HG03039 (cell line): ENCODE measurements around the gene KIAA0040.

Experiments used
- ATAC-seq: cut with Tn5 transposase; IDR thresholded peaks from one replicate; pipeline ENCODE4 v1.9.1; 2021; ENCODE audit warnings: mild to moderate bottlenecking, moderate library complexity; ENCODE audit not compliant: unreplicated experiment

Gene KIAA0040

DNA sequence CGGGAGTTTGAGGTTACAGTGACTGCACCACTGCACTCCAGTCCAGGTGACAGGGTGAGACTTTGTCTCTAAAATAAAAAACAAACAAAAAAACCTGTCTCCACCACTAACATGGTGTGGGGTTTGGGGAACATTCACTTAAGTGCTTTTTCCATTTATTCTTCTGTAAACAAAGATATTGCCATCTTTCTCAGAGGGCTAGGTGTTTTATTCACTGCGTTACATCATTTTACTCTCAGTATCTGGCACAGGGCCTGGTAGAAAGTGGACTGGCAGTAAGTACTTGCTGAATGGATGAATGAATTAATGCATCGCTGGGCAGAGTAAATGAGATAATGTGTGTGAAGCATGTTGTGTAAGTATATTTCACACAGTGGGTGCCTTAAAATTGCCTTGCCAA lies 20.1 kb downstream of the KIAA0040 start:
- ATAC-seq, result no peak

GRCh38 chr1:175171036-175171913 lies 21.3 kb downstream of the KIAA0040 start:
- no peak for ATAC-seq

DNA sequence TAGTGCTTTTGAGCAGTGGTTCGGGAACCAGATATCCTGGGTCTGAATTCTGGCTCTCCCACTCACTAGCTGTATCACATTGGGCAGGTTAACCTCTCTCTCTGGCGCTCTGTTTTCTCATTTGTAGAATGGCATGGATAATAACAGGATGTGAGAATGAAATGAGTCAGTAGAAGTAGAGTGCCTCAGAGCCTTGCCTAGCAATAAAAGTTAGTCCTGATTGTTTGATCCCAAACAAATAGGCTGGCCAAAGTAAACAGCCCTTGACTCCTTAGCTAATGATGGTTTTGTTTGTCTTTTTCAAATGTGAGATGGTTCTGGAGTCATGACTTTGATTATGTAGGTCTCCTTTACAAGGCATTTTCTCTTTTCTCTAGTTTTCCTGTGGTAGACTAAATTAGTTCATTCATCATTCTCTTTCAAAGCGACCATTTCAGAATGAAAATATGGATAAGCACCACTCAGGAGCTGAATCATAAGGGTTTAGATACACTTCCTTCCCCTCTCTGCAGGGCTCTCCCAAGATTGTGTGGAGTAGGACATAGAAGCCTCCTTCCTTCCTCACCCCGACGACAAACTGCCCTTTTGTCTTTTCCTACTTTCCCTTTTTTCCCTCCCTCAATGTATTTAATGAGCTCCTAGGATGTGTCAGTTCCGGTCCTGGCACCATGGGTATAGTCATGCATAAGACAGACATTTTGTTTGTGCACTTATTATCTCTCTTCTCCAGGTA lies 23.1 kb downstream of the KIAA0040 start:
- no peak for ATAC-seq

DNA sequence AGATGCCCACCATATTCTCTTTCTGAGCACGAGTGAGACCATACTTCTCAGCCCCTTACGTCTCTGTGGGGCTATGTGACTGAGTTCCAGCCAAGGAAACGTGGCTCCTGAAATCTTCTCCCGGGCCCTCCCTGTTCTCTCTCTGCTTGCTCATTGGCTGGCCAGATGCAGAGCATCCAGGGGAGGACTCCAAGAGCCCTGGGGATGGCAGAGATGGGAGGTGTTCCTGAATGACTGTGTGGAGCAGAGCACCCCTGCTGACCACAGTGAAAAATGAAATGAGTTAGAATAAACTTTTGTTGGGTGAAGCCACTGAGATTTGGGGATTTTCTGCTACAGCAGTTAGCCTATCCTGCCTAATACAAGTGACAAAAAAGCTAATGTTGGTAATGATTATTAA lies 23.8 kb downstream of the KIAA0040 start:
- no peak for ATAC-seq

GRCh38 chr1:175167861-175168260 lies 24.7 kb downstream of the KIAA0040 start:
- ATAC-seq, result no peak

GRCh38 chr1:175166746-175167145 lies 25.8 kb downstream of the KIAA0040 start:
- no peak for ATAC-seq

DNA sequence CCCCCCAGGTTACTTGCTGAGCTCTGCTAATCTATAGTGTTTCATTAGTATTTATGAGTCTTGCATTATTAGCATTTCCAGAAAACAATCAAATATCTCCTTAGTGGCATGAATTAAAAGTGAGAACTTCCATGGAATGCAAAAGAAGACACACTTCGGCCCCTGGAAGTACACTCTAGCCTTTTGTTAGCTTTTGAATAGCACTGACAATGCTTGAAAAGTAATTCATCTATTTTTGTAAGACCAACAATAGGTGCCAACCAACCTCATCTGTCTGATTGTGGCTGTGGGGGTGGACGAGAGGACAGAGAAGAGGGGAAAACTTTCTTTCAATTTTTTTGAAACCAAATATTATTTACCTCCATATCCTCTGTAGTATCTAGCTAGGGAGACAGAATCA lies 27.8 kb downstream of the KIAA0040 start:
- ATAC-seq, result no peak

DNA sequence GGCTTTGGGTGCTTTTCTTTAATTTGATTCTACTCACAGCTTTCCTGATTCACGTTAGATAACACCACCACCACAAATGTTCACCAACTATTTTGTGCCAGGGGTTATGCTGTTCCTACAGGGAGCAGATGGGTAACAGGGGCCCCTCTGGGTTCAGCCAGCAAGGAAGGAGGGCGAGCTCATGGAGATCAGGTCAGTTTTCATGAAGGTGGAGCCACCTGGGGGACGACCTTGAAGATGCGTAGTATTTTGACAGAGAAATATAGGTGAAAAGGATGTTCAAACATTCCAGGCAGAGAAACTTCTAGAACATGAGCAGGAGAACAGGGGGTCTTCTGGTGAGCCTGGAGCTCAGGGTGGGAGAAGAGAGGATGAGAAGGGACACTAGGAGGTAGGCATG lies 28.9 kb downstream of the KIAA0040 start:
- ATAC-seq, result no peak

GRCh38 chr1:175162955-175163354 lies 29.6 kb downstream of the KIAA0040 start:
- ATAC-seq, result no peak

GRCh38 chr1:175158170-175158591 lies 34.4 kb downstream of the KIAA0040 start:
- no peak for ATAC-seq

DNA sequence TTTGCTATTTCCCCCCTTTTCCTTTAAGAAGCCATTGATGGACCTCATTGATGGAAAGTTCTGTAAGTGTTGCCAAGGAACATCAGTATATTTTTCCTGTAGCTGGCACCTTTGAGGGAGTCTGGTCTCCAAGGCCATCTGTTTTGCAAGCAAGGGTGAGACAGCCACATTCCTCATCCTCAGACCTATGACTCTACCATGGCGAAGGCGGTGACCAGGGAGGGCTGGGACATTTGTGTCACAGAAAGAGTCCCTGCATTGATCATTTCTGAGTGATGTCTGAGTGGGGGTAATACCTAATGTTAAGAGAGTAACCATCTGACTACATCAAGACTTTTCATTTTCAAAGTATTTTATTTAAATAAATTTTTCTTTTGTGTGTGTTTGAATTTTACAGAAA lies 35.4 kb downstream of the KIAA0040 start:
- no peak for ATAC-seq

DNA sequence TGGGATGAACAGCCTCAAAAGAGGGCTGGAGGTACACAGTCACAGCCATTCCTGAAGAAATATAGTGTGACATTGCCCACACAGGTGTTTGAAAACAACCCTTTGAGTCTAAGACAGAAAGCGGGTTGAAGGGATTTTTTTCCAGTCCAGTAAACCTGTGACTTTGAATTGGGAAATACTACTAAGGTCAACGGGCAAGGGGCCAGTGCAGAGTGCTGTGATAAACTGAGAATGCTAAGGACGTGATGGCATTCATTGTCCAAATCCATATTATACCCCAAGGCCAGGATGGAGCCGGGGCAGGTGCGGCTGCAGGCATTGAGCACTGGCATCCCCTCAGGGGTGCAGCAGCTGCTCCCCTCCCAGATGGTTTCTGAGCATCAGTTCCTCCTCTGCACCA lies 36.6 kb downstream of the KIAA0040 start:
- no peak for ATAC-seq

DNA sequence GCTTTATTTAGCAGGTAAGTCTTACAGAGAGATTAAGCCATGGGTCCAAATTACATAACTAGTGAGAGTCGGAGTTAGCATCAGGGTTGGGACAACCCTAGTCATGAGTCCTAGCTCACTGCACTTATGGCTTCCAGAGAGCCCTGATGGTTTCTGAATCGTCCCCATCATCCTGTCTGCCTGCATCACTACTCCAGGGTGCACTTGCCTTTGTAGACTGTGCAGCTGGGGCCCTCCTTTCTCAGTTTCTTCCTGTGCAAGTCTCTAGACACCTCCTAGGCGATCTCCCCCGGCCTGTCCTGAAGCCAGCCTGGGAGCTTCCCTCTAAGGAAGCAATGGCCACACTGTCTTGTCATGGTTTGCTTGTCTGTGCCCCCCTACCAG lies 37.1 kb downstream of the KIAA0040 start:
- ATAC-seq, result no peak

DNA sequence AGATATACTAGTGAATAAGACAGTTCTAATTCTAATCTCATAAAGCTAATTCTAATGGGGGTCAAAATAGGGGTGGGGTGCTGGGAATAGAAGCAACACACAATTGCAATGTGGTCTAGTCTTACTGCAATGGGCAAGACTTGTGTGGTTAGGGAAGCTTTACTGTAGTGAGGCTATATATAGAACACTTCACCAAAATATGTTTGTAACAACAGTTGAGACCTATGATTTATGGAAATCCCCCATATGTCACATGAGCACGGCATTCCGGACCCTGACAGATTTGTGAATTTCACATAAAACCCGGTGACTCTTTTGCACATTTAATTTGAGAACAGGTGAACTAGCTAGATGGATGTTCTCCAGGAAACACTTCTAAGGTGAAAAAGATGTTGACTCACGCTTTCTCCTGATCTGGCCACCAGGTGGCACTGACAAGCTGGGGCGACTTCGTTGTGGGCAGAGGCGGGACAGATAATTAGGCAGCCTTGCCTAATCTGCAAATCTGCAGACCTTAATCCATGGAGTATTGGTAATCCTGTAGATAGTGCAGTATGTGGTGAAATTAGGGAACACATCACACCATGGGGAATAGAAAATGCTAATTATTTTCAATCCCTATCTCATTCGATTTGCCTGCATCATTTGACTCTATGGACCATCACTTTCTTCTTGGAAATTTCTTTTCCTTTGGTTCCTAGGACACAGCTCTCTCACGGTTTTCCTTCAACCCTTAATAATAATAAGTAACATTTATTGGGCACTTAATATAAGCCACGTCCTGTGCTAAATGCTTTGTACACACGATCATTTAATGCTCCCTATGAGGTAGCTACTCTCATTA lies 37.7 kb downstream of the KIAA0040 start:
- no peak for ATAC-seq

GRCh38 chr1:175152006-175152652 lies 40.4 kb downstream of the KIAA0040 start:
- no peak for ATAC-seq

DNA sequence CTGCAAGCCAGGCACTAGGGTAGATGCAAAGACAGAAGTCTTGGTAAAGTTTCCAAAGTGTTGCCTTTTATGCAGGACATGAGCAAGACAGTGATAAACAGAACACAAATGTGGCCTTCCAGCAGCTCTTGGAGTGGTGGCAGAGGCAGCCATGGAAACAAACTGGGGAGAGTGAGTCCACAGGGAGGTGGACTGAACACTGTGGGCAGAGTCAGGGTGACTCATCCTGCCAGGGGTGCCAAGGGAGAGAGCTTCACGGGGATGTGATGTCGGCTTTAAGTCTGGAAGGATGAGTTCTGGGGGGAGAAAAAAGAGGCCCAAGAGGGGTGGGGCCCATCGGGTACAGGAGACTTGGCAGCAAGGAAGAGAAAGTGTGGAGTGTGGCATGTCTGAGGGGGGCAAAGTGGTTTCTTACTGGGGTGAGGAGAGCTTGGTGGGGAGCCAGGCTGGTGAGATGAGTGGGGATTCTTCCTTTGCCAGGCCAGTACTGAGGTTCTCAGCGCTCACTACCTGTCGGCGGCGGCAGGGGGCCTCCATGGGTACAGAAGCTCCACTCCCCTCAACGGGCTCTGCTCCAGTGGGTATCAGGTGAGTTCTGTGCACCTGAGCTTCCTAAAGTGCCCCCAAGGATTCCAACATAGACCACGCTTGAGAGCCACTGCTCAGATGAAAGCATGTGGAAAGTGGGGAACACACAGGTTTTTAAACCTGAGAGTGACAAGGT lies 41.8 kb downstream of the KIAA0040 start:
- no peak for ATAC-seq

GRCh38 chr1:175148068-175148467 lies 44.5 kb downstream of the KIAA0040 start:
- ATAC-seq, result no peak

DNA sequence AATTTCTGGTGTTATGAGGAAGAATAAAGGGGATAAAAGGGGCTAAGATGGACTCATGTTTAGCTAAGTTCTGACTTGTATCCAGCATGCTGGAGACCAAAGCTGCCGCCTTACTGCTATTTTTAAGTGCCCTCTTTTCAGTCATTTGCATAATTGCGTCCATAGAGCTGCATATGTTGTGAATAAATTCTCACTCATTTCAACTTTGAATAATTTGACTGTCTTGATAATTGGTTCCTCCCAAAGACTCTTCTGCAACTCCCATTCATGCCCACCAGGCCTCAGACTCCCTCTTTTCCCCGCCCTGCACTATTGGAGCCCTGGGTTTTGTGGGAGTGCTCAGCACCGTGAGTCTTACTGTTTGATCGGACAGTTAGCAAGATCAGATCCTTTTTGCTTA lies 45.0 kb downstream of the KIAA0040 start:
- no peak for ATAC-seq

GRCh38 chr1:175146529-175147213 lies 45.9 kb downstream of the KIAA0040 start:
- ATAC-seq, result no peak
